Neural cell (in vitro differentiated cells): ENCODE measurements around the gene TFF2. TPM values are rescaled to one million over a fixed set of nuclear protein-coding genes. Genes with fewer than 3 reads are reported as not detected.

Source experiments
- H2AFZ ChIP-seq: fragments of 200-600, 300-800 bp; sonication (generic), shearing (Covaris generic); 2 replicates; pipeline ENCODE4 v1.6.0; 2014; ENCODE audit warnings: low read depth, mild to moderate bottlenecking, antibody characterized with exemption, low read length, moderate library complexity
- H3F3A ChIP-seq: fragments of 200-600 bp; shearing (Covaris generic); 2 replicates; pipeline ENCODE4 v1.6.1; 2016; ENCODE audit warnings: mild to moderate bottlenecking, moderate library complexity, mixed read lengths, antibody characterized with exemption, low read length; ENCODE audit not compliant: insufficient read depth, poor library complexity, severe bottlenecking
- H3K27ac ChIP-seq: fragments of 200-600, 300-800 bp; sonication (generic), shearing (Covaris generic); 2 replicates; pipeline ENCODE4 v1.5.1; 2014; ENCODE audit warnings: mild to moderate bottlenecking, low read length, moderate library complexity
- H3K27me3 ChIP-seq: fragments of 300-800, 200-600 bp; sonication (generic), shearing (Covaris generic); 2 replicates; pipeline ENCODE4 v1.6.0; 2014; ENCODE audit warnings: mild to moderate bottlenecking, low read depth, low read length, moderate library complexity; ENCODE audit not compliant: insufficient read depth
- H3K36me3 ChIP-seq: fragments of 300-800, 200-600 bp; sonication (generic), shearing (Covaris generic); 2 replicates; pipeline ENCODE4 v1.5.1; 2014; ENCODE audit warnings: mild to moderate bottlenecking, antibody characterized with exemption, low read length, moderate library complexity; ENCODE audit not compliant: insufficient read depth
- H3K4me2 ChIP-seq: fragments of 300-800, 200-600 bp; sonication (generic), shearing (Covaris generic); 2 replicates; pipeline ENCODE4 v1.6.0; 2014; ENCODE audit warnings: mild to moderate bottlenecking, low read length
- H3K4me3 ChIP-seq: fragments of 300-800, 200-600 bp; sonication (generic), shearing (Covaris generic); 2 replicates; pipeline ENCODE4 v1.5.1; 2014; ENCODE audit warnings: mild to moderate bottlenecking, low read length, moderate library complexity
- H3K79me2 ChIP-seq: fragments of 200-600 bp; shearing (Covaris generic); replicated peaks from 2 replicates; pipeline ENCODE4 v1.6.0; 2014; ENCODE audit warnings: mild to moderate bottlenecking, low read length, moderate library complexity; ENCODE audit not compliant: insufficient read depth
- H3K9ac ChIP-seq: fragments of 300-800, 200-600 bp; sonication (generic), shearing (Covaris generic); 2 replicates; pipeline ENCODE4 v1.6.1; 2016; ENCODE audit warnings: mild to moderate bottlenecking, low read length, mixed read lengths
- H3K9me2 ChIP-seq: fragments of 200-600 bp; shearing (Covaris generic); 2 replicates; pipeline ENCODE4 v1.6.1; 2016; ENCODE audit warnings: mild to moderate bottlenecking, low read length, mixed read lengths; ENCODE audit not compliant: insufficient read depth
- H3K9me3 ChIP-seq: fragments of 200-600, 300-800 bp; sonication (generic), shearing (Covaris generic); 2 replicates; pipeline ENCODE4 v1.6.1; 2016; ENCODE audit warnings: mild to moderate bottlenecking, mixed run types, low read length, moderate library complexity, mixed read lengths
- H4K20me1 ChIP-seq: fragments of 200-600 bp; shearing (Covaris generic); 2 replicates; pipeline ENCODE4 v1.6.1; 2016; ENCODE audit warnings: mild to moderate bottlenecking, mixed run types; ENCODE audit not compliant: insufficient read depth
- CTCF ChIP-seq: fragments of 450-650 bp; IDR thresholded peaks from 2 replicates; pipeline ENCODE4 v1.5.1; 2014; ENCODE audit warnings: antibody characterized with exemption, mild to moderate bottlenecking, moderate library complexity; ENCODE audit not compliant: poor library complexity, severe bottlenecking
- EP300 ChIP-seq: fragments of 450-650 bp; conservative IDR thresholded peaks from 2 replicates; pipeline ENCODE4 v1.6.1; 2014; ENCODE audit warnings: antibody characterized with exemption, mild to moderate bottlenecking, moderate library complexity; ENCODE audit not compliant: poor library complexity, severe bottlenecking
- EZH2 ChIP-seq: fragments of 200-600, 300-800 bp; shearing (Covaris generic), sonication (generic); IDR thresholded peaks from 2 replicates; pipeline ENCODE4 v1.6.1; 2014; ENCODE audit warnings: antibody characterized with exemption, low read length, borderline replicate concordance, mild to moderate bottlenecking; ENCODE audit not compliant: insufficient read depth, poor library complexity, severe bottlenecking
- MXI1 ChIP-seq: fragments of 450-650 bp; conservative IDR thresholded peaks from 2 replicates; pipeline ENCODE4 v1.6.1; 2014; ENCODE audit warnings: antibody characterized with exemption, mild to moderate bottlenecking; ENCODE audit not compliant: poor library complexity, severe bottlenecking
- POLR2AphosphoS5 ChIP-seq: IDR thresholded peaks from 2 replicates; pipeline ENCODE4 v1.6.1; 2012
- RAD21 ChIP-seq: fragments of 450-650 bp; conservative IDR thresholded peaks from 2 replicates; pipeline ENCODE4 v1.6.1; 2014; ENCODE audit warnings: antibody characterized with exemption, mild to moderate bottlenecking, moderate library complexity
- REST ChIP-seq: IDR thresholded peaks from 2 replicates; pipeline ENCODE4 v1.6.1; 2012; ENCODE audit warnings: borderline replicate concordance
- SMC3 ChIP-seq: fragments of 450-650 bp; conservative IDR thresholded peaks from 2 replicates; pipeline ENCODE4 v1.6.1; 2014; ENCODE audit warnings: antibody characterized with exemption, mild to moderate bottlenecking, moderate library complexity; ENCODE audit not compliant: poor library complexity
- TAF1 ChIP-seq: IDR thresholded peaks from 2 replicates; pipeline ENCODE4 v1.6.1; 2012; ENCODE audit warnings: low read depth
- polyA plus RNA-seq: library from polyadenylated mRNA; depleted of rRNA; stranded (reverse); fragments of >200 nt; gene quantifications from 2 replicates; pipeline ENCODE4 v1.2.3, GENCODE V29; 2014

The TFF2 gene
- polyA plus RNA-seq, 1 donor from 2014 or later: not detected

- Histone ChIP-seq H4K20me1 (no peaks in the 10 kb centered on the region), H3K79me2 (no peaks in the 10 kb centered on the region), H3F3A (no peaks in the 10 kb centered on the region), H3K36me3 (no peaks in the 10 kb centered on the region), H3K9ac (no peak overlapping the region), H3K27me3 (no peaks in the 10 kb centered on the region), H3K4me2 (no peak overlapping the region), H3K9me2 (no peaks in the 10 kb centered on the region), H3K27ac (no peak overlapping the region), H3K4me3 (no peak overlapping the region), H3K9me3 (no peaks in the 10 kb centered on the region), H2AFZ (no peak overlapping the region)
- TF ChIP-seq POLR2AphosphoS5: no peak
- no peak for TF ChIP-seq REST
- no peak for TF ChIP-seq TAF1
- no peak for TF ChIP-seq EP300
- no peak for TF ChIP-seq CTCF
- TF ChIP-seq RAD21: no peak
- no peak for TF ChIP-seq SMC3
- TF ChIP-seq EZH2: no peak
- TF ChIP-seq MXI1: no peak
Measured at GRCh38 chr21:42384989-42385388, 34.2 kb upstream of the TFF2 start.

- H3K27ac ChIP-seq: no peak overlapping the region
- no peak overlapping the region for H3K4me2 ChIP-seq
- no peak overlapping the region for H3K9ac ChIP-seq
- H4K20me1 ChIP-seq: no peaks in the 10 kb centered on the region
- H3K9me3 ChIP-seq: no peaks in the 10 kb centered on the region
- H3K36me3 ChIP-seq: no peaks in the 10 kb centered on the region
- no peaks in the 10 kb centered on the region for H3F3A ChIP-seq
- no peaks in the 10 kb centered on the region for H3K9me2 ChIP-seq
- no peaks in the 10 kb centered on the region for H3K79me2 ChIP-seq
- no peak overlapping the region for H2AFZ ChIP-seq
- no peak overlapping the region for H3K4me3 ChIP-seq
- TF ChIP-seq MXI1: no peak
- TF ChIP-seq POLR2AphosphoS5: no peak
- TF ChIP-seq REST: no peak
- no peak for TF ChIP-seq CTCF
- TF ChIP-seq RAD21: no peak
- TF ChIP-seq TAF1: no peak
- no peak for TF ChIP-seq EZH2
- no peak for TF ChIP-seq SMC3
- no peak for TF ChIP-seq EP300
- no peaks in the 10 kb centered on the region for H3K27me3 ChIP-seq
Measured at GRCh38 chr21:42384156-42384945, 33.6 kb upstream of the TFF2 start.
